HepG2 (cell line): ENCODE measurements around the gene ATF6. TPM values are rescaled to one million over a fixed set of nuclear protein-coding genes. Genes with fewer than 3 reads are reported as not detected.

Experiments
- HHEX ChIP-seq: IDR thresholded peaks from 2 replicates; pipeline ENCODE4 v1.6.1; 2016; ENCODE audit warnings: control low read depth
- HMGXB4 ChIP-seq, 2 experiments: sonication (generic) in 1 of 2; formaldehyde crosslinking in 1 of 2; IDR thresholded peaks; 2 replicates each; pipeline versions ENCODE4 v1.4.0 to v1.6.1; 2018 to 2020; ENCODE audit warnings: missing genetic modification reagents in 2 of 2, borderline replicate concordance in 1 of 2, low read depth in 1 of 2, mild to moderate bottlenecking in 1 of 2, missing biosample characterization in 1 of 2
- MXD4 ChIP-seq: IDR thresholded peaks from 2 replicates; pipeline ENCODE4 v1.6.1; 2016; ENCODE audit warnings: mild to moderate bottlenecking, missing biosample characterization, missing genetic modification reagents
- NFAT5 ChIP-seq: sonication (generic); formaldehyde crosslinking; IDR thresholded peaks from 2 replicates; pipeline ENCODE4 v1.4.0; 2020; ENCODE audit warnings: missing genetic modification reagents
- NFKB2 ChIP-seq: sonication (generic); formaldehyde crosslinking; IDR thresholded peaks from 2 replicates; pipeline ENCODE4 v1.4.0; 2020; ENCODE audit warnings: missing genetic modification reagents, borderline replicate concordance
- PHB2 ChIP-seq: fragments of 450-650 bp; IDR thresholded peaks from 2 replicates; pipeline ENCODE4 v1.6.1; 2018; ENCODE audit not compliant: partially characterized antibody
- PRMT3 ChIP-seq: sonication (generic); formaldehyde crosslinking; IDR thresholded peaks from 2 replicates; pipeline ENCODE4 v1.8.1; 2022; ENCODE audit warnings: low read depth, mild to moderate bottlenecking, moderate library complexity, missing genetic modification reagents, borderline replicate concordance
- RBFOX2 ChIP-seq: fragments of 200-400 bp; formaldehyde crosslinking; IDR thresholded peaks from 2 replicates; pipeline ENCODE4 v1.6.1; 2017; ENCODE audit warnings: low read depth, mild to moderate bottlenecking, low read length
- ZNF251 ChIP-seq: sonication (generic); formaldehyde crosslinking; IDR thresholded peaks from 2 replicates; pipeline ENCODE4 v1.9.0; 2021; ENCODE audit warnings: mild to moderate bottlenecking, missing genetic modification reagents
- ZNF501 ChIP-seq: sonication (generic); formaldehyde crosslinking; IDR thresholded peaks from 2 replicates; pipeline ENCODE4 v1.5.1; 2020; ENCODE audit warnings: mild to moderate bottlenecking, moderate library complexity, missing genetic modification reagents
- ZNF777 ChIP-seq: sonication (generic); formaldehyde crosslinking; IDR thresholded peaks from 2 replicates; pipeline ENCODE4 v1.4.0; 2020; ENCODE audit warnings: missing genetic modification reagents
- ZSCAN12 ChIP-seq: sonication (generic); formaldehyde crosslinking; IDR thresholded peaks from 2 replicates; pipeline ENCODE4 v1.9.0; 2021; ENCODE audit warnings: mild to moderate bottlenecking, missing genetic modification reagents
- polyA plus RNA-seq, 8 experiments: library from polyadenylated mRNA; depleted of rRNA in 3 of 8; stranded (reverse) in 7 of 8; unstranded in 1 of 8; fragments of >200 nt; fragmentation: Illumina TruSeq in 4 of 8; extraction: Trizol in 4 of 8; gene quantifications; 2 replicates each; pipeline versions ENCODE4 v1.2.1 to v1.2.3, GENCODE V29; 2011 to 2016; ENCODE audit warnings: low read depth in 4 of 8, missing spikeins in 1 of 8, mixed read lengths in 1 of 8; ENCODE audit not compliant: insufficient read depth in 1 of 8
- total RNA-seq, 5 experiments: library from RNA; depleted of rRNA; stranded (reverse); fragments of >200 nt; fragmentation: Illumina TruSeq; extraction: Trizol; gene quantifications; 2 replicates each; pipeline ENCODE4 v1.2.3, GENCODE V29; 2016; ENCODE audit warnings: low read depth in 1 of 5
- TF ChIP-seq, protein P1 (sequence below): sonication (generic); formaldehyde crosslinking; IDR thresholded peaks from 2 replicates; pipeline ENCODE4 v1.8.1; 2023; ENCODE audit warnings: mild to moderate bottlenecking, missing genetic modification reagents
- TF ChIP-seq, protein P2 (sequence below): sonication (generic); formaldehyde crosslinking; IDR thresholded peaks from 2 replicates; pipeline ENCODE4 v1.4.0; 2020; ENCODE audit warnings: mild to moderate bottlenecking, missing genetic modification reagents
- TF ChIP-seq, protein P3 (sequence below): sonication (generic); formaldehyde crosslinking; IDR thresholded peaks from 2 replicates; pipeline ENCODE4 v1.4.0; 2020; ENCODE audit warnings: missing genetic modification reagents
- TF ChIP-seq, protein P4 (sequence below): sonication (generic); formaldehyde crosslinking; IDR thresholded peaks from 2 replicates; pipeline ENCODE4 v1.4.0; 2020; ENCODE audit warnings: mild to moderate bottlenecking, missing genetic modification reagents
- TF ChIP-seq, protein P5 (sequence below): sonication (generic); formaldehyde crosslinking; IDR thresholded peaks from 2 replicates; pipeline ENCODE4 v1.5.0; 2020; ENCODE audit warnings: missing genetic modification reagents, mild to moderate bottlenecking, borderline replicate concordance

Gene ATF6
- total and polyA plus RNA-seq, 2 of the 13 experiments (the other 11 are each of a cell fraction or from before 2014, with no cell fraction given): 13.2 to 14.5 TPM

- TF ChIP-seq, protein P1, sequence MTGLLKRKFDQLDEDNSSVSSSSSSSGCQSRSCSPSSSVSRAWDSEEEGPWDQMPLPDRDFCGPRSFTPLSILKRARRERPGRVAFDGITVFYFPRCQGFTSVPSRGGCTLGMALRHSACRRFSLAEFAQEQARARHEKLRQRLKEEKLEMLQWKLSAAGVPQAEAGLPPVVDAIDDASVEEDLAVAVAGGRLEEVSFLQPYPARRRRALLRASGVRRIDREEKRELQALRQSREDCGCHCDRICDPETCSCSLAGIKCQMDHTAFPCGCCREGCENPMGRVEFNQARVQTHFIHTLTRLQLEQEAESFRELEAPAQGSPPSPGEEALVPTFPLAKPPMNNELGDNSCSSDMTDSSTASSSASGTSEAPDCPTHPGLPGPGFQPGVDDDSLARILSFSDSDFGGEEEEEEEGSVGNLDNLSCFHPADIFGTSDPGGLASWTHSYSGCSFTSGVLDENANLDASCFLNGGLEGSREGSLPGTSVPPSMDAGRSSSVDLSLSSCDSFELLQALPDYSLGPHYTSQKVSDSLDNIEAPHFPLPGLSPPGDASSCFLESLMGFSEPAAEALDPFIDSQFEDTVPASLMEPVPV (CRISPR knock-in tag): 0 out of 2 replicates have a peak, but pooled peaks have one; percentile 31
- TF ChIP-seq, protein P2, sequence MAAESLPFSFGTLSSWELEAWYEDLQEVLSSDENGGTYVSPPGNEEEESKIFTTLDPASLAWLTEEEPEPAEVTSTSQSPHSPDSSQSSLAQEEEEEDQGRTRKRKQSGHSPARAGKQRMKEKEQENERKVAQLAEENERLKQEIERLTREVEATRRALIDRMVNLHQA (CRISPR knock-in tag): no peak
- TF ChIP-seq NFAT5 (no peak), RBFOX2 (no peak; the same call in 1 of the 2 replicates), PHB2 (no peak), ZNF777 (CRISPR knock-in tag) (peak; percentile 93), HMGXB4 (CRISPR knock-in tag; IDR thresholded peaks at IDR 0.05; ENCODE audit: borderline replicate concordance in 1 of 2, low read depth in 1 of 2) (no peak), ZNF251 (CRISPR knock-in tag) (no peak), MXD4 (CRISPR knock-in tag) (no peak), ZNF501 (no peak), PRMT3 (CRISPR knock-in tag) (no peak), NFKB2 (CRISPR knock-in tag) (no peak), ZSCAN12 (CRISPR knock-in tag) (no peak), HHEX (CRISPR knock-in tag) (no peak)
- TF ChIP-seq, protein P3, sequence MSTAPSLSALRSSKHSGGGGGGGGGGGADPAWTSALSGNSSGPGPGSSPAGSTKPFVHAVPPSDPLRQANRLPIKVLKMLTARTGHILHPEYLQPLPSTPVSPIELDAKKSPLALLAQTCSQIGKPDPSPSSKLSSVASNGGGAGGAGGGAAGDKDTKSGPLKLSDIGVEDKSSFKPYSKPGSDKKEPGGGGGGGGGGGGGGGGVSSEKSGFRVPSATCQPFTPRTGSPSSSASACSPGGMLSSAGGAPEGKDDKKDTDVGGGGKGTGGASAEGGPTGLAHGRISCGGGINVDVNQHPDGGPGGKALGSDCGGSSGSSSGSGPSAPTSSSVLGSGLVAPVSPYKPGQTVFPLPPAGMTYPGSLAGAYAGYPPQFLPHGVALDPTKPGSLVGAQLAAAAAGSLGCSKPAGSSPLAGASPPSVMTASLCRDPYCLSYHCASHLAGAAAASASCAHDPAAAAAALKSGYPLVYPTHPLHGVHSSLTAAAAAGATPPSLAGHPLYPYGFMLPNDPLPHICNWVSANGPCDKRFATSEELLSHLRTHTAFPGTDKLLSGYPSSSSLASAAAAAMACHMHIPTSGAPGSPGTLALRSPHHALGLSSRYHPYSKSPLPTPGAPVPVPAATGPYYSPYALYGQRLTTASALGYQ (CRISPR knock-in tag): no peak
- TF ChIP-seq, protein P4, sequence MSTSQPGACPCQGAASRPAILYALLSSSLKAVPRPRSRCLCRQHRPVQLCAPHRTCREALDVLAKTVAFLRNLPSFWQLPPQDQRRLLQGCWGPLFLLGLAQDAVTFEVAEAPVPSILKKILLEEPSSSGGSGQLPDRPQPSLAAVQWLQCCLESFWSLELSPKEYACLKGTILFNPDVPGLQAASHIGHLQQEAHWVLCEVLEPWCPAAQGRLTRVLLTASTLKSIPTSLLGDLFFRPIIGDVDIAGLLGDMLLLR: no peak
- TF ChIP-seq, protein P5, sequence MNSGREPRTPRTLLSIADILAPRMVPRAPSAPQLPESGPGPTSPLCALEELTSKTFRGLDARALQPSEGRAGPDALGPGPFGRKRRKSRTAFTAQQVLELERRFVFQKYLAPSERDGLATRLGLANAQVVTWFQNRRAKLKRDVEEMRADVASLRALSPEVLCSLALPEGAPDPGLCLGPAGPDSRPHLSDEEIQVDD: no peak
Observed at GRCh38 chr1:161727256-161727924, 38.7 kb upstream of the ATF6 start (continued).
